ENCODE measurements around the gene LRRC8C.

Gene LRRC8C

DNA sequence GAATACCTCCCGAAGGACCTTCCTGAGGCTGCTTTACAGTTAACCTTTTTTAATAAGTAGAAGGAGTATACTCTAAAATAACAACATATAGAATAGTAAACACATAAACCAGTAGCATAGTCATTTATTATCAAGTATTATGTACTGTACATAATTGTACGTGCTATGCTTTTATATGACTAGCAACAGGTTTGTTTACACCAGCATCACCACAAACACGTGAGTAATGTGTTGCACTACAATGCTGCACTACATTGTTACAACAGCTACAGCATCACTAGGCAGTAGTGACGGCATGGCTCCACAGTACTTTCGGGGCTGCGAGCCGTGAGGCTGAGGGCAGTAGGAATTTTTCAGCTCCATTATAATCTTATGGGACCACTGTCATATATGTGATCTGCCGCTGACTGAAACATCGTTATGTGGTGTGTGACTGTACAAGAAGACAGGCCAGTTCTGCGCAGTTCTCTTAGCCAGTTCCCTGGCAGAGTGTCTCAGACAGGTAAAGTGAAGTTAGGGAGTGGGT, 105.1 kb downstream of the LRRC8C start:
- TF ChIP-seq, protein P1, sequence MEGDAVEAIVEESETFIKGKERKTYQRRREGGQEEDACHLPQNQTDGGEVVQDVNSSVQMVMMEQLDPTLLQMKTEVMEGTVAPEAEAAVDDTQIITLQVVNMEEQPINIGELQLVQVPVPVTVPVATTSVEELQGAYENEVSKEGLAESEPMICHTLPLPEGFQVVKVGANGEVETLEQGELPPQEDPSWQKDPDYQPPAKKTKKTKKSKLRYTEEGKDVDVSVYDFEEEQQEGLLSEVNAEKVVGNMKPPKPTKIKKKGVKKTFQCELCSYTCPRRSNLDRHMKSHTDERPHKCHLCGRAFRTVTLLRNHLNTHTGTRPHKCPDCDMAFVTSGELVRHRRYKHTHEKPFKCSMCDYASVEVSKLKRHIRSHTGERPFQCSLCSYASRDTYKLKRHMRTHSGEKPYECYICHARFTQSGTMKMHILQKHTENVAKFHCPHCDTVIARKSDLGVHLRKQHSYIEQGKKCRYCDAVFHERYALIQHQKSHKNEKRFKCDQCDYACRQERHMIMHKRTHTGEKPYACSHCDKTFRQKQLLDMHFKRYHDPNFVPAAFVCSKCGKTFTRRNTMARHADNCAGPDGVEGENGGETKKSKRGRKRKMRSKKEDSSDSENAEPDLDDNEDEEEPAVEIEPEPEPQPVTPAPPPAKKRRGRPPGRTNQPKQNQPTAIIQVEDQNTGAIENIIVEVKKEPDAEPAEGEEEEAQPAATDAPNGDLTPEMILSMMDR (IDR thresholded peaks at IDR 0.05; ENCODE audit: control insufficient read depth, insufficient read depth, low read depth, low read length, missing control alignments), result no peak
- no peak for DNase-seq (ENCODE audit: low read depth)
- H3K4me3 ChIP-seq (ENCODE audit: control insufficient read depth, low read depth, low read length), result no peak overlapping the region

DNA sequence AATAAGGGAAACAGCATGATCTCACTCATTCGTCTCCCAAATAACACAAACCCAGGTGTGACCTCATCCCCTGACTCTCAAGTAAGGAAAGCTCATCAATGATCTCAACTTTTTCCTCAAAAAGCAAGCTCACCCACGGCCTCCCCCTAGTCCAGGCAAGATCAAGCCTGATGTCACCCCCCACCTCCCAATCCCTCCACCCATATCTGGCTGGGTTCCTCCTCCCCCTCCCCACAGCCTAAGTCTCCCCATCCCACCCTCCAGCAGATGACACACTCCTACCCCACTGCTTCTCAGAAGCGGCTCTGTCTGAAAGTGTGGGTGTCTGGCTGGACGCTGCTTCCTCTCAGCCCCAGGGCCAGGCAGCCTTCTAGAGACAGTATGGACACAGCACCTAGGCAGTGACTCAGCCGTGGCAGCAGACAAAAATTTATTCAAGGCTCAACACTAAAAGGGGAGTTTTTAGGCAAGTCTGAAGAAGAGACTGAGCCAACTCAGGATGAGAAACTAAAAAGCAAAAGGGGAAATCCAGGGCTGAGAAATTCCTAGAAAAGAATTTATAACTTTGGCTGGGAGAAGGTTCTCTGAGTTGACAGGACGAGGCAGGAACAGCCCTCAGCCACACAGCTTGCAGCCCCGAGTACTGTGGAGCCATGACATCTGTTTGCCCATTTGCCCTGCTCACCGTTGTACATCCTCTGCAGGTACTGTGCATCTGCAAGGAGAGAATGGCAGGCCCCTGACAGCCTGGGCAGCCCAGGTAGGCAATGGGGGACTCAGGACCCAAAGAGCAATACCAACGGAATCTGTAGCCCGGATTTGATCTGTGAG, 106.3 kb downstream of the LRRC8C start:
- H3K4me3 ChIP-seq (ENCODE audit: control insufficient read depth, low read depth, low read length), result no peak overlapping the region
- TF ChIP-seq, protein P1 (IDR thresholded peaks at IDR 0.05; ENCODE audit: control insufficient read depth, insufficient read depth, low read depth, low read length, missing control alignments), result no peak
- no peak for DNase-seq (ENCODE audit: low read depth)

DNA sequence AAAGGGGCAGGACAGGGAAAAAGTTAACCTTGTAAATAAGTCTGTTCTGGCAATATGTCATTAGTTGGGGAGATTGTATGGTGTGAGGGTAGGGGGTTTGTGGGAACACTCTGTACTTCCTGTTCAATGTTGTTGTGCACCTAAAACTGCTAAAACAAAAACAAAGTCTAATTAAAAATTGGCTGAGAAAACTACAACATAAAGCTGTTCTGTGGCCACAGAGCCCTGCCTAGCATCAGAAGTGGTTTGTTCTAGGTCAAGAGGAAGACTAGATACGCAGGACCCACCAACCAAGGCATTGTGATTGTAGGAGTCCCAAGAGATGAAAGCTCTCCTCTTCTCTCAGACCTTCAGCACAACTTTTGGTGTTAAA, 106.9 kb downstream of the LRRC8C start:
- no peak overlapping the region for H3K4me3 ChIP-seq (ENCODE audit: control insufficient read depth, low read depth, low read length)
- TF ChIP-seq, protein P1 (IDR thresholded peaks at IDR 0.05; ENCODE audit: control insufficient read depth, insufficient read depth, low read depth, low read length, missing control alignments), result no peak
- DNase-seq (ENCODE audit: low read depth), result no peak

DNA sequence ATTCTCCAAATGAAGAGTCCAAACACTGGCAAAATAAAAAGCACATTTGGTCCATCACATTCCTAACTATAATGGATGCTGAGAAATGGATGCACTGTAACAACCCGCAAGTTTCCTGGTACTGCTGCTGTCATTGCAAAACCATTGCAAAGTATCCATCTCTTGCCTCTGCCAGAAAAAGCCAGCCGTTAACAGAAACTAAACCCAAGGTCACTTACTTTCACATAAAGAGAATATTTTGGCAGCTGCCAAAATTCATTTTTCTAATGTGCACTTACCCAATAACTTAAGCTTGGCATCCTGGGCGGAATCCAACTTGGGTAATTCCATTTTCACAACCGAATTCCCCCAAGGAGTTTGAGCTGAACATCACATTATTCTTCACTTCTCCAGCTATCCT, 110.9 kb downstream of the LRRC8C start:
- TF ChIP-seq, protein P1 (IDR thresholded peaks at IDR 0.05; ENCODE audit: control insufficient read depth, insufficient read depth, low read depth, low read length, missing control alignments), result no peak
- DNase-seq (ENCODE audit: low read depth), result no peak
- no peak overlapping the region for H3K4me3 ChIP-seq (ENCODE audit: control insufficient read depth, low read depth, low read length)

DNA sequence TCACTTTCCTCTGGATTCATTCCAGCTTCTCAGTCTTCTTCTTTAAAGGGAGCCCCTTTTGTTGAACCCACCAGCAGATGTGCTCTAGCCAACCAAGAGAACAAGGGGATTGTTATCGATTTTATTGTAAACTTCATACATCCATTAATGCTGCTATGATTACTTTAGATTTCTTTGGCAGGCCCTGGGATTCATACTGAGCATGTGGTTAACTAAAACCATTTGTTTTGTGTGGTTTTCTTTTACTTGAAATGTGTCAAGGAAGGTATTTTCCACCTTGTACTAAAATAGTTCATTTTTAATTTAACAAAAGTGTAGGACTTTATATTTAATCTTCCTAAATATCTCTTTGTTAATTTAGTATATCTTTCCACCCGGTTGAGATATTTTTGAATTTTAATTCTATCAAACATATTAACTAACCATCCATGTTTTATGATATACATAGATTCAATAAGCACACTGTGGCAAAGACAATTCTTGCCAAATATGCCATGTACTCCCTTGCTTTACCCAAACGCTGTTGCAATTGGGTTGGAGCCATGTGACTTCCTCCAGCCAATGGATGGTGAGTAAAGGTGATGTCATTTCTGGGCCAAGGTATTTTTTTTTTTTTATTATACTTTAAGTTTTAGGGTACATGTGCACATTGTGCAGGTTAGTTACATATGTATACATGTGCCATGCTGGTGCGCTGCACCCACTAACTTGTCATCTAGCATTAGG, 113.7 kb downstream of the LRRC8C start:
- no peak overlapping the region for H3K4me3 ChIP-seq (ENCODE audit: control insufficient read depth, low read depth, low read length)
- no peak for DNase-seq (ENCODE audit: low read depth)
- TF ChIP-seq, protein P1 (IDR thresholded peaks at IDR 0.05; ENCODE audit: control insufficient read depth, insufficient read depth, low read depth, low read length, missing control alignments), result no peak

DNA sequence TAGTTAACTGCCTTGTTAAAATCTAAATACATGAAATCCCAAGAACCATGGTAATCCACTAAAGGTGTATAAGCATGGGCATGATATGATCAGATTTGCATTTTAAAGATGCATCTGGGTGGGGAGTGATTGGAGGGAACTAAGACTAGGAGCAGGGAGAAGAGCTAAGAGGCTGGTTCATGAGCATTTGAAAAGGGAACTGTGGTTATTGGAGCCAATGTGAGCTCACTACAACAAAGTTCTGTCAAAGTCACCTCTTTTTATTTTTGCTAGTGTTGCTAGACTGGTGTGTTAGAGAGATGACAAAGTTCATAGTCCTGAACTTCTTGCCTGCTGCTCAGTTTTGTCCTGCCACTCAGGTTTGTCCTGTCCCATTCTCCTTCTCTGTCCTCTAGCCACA, 120.8 kb downstream of the LRRC8C start:
- TF ChIP-seq, protein P1 (IDR thresholded peaks at IDR 0.05; ENCODE audit: control insufficient read depth, insufficient read depth, low read depth, low read length, missing control alignments), result no peak
- DNase-seq (ENCODE audit: low read depth), result no peak
- no peak overlapping the region for H3K4me3 ChIP-seq (ENCODE audit: control insufficient read depth, low read depth, low read length)
